NOMO-1 treated with dmso at 0.1 percent for 144 hours (cell line): Measurements from ENCODE around the gene BLVRB.
"Not testable (repeated sequence)": the region's sequence is repeated elsewhere in the genome, so short reads cannot be mapped to it uniquely, and the experiment has no call there.

Experiments
- DNase-seq: peaks from one replicate; lab custom pipeline; 2025; ENCODE audit not compliant: unreplicated experiment; lab: John Stamatoyannopoulos, UW

BLVRB gene

DNA sequence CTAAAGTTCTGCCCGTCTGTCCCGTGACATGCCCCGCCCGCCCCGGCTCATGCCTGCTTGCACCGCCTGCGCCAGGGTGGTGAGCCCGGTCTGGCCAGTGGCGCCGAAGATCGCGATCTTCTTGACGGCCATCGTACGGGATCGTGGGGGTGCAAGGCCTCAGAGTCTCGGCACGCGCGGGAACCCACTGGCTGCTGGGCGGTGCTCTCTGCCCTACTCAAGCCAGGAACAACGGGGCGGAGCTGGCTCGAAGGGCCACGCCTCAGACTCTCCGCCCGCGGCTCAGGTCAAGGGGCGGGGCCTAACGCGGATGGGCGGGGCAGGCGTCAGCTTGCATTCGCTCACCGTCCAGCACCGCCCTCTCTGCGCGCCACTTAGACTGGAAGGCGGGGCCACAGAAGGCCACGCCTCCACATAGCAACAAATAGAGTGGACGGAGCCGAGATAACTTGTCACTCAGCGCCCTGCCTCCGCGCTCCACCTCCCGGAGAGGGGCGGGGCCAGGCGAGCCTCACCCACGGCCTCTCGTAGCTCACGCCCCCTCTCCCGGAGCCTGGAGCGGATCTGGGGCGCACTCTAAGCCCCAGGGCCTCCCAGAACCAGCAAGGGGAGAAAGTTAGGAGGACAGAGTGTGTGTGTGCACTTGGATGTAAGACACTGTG lies at the start of gene BLVRB:
TSS of gene BLVRB (minus strand) at position 189 of the 662 bp plus-strand sequence. CDS start at position 132, 57 bp downstream.
- DNase-seq: peak; percentile 99

DNA sequence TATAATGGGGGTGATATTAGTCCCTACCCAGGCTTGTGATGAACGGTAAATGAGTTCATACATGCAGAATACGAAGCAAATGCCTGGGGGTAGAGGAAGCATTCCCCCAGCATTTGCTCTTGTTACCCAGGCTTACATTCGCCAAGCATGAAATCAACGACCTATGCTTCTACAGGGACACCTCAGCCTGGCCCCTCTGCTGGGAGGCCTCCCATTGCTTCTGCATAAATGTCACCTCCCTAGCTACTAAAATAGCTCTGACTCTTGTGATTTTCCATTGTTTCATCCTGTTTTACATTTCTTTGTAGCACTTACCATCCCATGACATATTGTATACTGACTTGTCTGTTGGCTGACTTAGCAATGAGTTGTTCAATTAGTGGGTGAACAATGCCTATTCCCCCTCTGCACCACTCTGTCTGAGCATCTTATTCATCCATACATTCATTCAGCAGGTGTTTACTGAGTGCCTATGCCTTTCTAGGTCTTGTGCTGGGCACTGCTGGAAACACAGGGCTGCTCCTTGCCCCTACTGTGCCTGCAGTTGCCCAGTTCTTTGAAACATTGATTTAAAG lies 48.3 kb upstream of the BLVRB start:
- no peak for DNase-seq

DNA sequence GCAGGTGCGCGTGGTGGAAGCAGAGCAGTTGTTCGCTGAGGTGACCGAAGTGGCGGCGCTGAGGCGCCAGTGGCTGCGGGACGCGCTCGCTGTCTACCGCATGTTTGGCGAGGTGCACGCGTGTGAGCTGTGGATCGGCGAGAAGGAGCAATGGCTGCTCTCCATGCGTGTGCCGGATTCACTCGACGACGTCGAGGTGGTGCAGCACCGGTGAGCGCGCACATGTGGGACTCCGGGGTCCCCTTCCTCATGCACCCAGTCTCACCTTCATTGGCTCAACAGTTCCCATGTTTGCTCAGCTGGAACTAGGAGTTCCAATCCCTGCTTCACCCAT lies 47.8 kb upstream of the BLVRB start:
- DNase-seq: no peak

- DNase-seq: no peak
These were observed 47.2 kb upstream of the BLVRB start for GRCh38 chr19:40512473-40513344.

DNA sequence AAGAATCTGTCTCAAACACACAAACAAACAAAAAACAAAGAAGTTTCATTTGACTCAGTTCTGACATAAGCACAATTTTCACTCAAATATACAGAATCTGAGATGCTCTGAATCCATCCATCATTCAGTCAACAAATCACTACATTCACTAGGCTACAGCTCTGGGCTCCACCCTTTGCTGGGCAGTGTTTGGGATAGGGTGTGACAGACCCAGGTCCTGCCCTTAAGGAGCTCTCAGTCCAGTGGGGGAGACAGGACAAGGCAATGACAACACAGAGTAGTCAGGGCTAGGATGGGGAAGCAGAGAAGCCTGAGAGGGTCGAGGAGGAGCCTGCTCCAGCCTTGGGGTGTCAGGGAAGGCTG lies 46.5 kb upstream of the BLVRB start:
- no peak for DNase-seq

DNA sequence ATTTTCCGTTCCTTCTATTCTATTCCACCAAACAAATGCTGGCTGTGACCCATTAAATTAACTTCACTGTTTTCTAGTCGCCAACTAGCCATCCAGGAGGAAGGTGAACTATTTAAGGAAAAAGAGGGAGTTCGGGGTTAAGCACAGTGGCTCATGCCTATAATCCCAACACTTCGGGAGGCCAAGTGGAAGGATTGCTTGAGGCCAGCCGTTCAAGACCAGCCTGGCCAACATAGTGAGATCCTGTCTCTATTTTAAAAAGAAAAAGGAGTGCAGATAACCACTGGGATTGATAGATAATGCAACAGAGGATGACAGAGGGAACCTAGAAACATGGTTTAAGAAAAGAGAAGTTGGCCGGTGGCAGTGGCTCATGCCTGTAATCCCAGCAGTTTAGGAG lies 45.9 kb upstream of the BLVRB start:
- DNase-seq: no peak

DNA sequence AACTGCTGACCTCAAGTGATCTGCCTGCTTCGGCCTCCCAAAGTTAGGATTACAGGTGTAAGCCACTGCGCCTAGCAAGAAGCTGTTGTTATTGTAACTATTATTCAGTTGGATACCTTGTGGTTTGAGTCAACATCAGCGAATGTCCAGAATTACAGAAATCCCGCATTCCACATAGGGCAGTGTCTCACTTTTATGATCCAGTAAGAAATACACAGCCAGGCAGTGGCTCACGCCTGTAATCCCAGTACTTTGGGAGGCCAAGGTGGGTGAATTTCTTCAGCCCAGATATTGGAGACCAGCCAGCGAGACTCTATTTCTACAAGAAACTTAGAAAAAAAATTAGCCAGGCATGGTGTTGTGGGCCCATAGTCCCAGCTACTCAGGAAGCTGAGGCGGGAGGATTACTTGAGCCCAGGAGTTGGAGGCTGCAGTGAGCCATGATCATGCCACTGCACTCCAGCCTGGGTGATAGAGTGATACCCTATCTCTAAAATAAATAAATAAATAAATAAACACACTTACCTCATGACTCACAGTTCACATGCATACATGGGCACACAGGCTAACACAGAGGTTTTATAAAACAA lies 45.1 kb upstream of the BLVRB start:
- DNase-seq: no peak

DNA sequence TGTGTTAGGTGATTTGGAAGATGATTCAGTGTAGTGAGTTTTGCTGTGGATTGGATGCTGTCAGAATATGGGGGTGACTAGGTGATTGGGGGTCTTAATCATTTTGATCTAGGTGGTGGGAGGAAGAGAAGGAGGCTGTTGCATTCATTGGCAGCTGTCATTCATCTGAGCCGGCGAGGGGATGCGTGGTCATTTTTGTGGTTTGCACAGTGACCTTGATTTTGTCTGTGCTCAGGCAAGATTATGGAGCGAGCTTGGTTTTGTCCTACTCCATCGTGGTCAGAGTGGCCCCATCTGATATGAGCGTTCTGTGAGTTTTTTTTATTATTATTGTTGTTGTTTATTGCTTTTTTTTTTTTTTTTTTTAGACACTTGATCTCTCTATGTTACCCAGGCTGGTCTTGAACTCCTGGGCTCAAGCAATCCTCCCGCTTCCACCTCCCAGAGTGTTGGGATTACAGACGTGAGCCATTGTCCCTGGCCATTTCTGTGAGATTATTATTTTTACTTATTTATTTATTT lies 43.3 kb upstream of the BLVRB start:
- no peak for DNase-seq

DNA sequence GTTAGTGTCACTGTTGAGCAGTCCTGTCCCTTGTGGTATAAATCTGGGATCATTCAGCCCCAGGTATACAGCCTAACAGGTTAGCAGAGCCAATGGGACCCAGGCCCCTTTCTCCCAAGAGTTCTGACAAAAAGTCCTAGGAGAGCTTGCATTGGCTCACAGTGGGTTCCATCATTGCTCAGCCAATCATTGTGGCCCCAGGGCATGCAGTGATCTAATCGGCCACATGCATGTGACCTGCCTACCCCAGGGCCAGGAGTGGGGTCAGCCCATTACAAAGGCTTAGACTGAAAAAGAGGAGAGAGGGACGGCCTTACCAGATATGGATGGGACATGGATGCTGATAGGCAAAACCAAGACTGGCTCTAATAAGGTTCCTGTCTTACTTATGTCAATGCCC lies 42.3 kb upstream of the BLVRB start:
- DNase-seq: no peak

- no peak for DNase-seq
These were observed 40.6 kb upstream of the BLVRB start for GRCh38 chr19:40506099-40506498.

- no peak for DNase-seq
These were observed 37.8 kb upstream of the BLVRB start for GRCh38 chr19:40503320-40503695.

DNA sequence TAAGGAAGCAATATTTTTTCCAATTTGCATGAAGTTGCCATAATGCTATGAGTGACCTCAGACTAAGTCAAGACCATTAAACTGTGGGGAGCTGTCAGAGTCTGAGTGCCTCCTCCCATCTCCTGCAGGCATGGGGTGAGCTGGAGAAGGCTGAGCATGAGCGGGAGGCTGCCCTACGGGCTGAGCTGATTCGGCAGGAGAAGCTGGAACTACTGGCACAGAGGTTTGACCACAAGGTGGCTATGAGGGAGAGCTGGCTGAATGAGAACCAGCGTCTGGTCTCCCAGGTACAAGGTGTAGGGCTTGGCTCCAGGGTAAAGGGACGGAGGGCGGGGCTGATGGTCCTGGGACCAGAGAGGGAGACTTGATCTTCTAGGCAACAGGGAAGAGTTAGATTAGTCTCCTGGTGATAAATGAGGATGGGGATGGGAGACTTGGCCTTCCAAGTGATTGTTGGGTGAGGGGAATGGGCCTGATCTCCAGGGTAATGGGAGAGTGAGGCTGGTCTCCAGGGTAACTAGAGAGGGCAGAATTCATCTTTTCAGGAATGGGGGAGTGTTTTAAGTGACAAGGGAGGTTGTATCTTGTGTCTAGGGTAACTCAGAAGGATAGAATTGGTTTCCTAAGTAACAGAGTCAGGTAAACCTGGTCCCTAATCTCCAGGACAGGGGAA lies 37.2 kb upstream of the BLVRB start:
- DNase-seq: no peak

DNA sequence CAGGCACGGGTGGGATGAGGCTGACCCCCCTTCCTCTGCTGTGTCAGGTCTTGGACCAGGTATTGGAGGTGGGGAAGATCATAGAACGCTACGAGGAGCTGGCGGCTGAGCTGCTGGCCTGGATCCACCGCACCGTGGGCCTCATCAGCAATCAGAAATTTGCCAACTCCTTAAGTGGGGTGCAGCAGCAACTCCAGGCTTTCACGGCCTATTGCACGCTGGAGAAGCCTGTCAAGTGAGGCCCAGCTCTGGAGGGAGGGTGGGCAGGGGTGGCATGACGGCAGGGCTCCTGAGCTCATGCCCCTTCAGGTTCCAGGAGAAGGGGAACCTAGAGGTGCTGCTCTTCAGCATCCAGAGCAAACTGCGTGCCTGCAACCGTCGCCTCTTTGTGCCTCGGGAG lies 36.5 kb upstream of the BLVRB start:
- no peak for DNase-seq

GRCh38 chr19:40501599-40501998 lies 36.1 kb upstream of the BLVRB start:
- DNase-seq: no peak

- DNase-seq: not testable (repeated sequence)
These were observed 35.4 kb upstream of the BLVRB start for GRCh38 chr19:40500678-40501530.

- no peak for DNase-seq
These were observed 33.8 kb upstream of the BLVRB start for GRCh38 chr19:40499320-40499719.

DNA sequence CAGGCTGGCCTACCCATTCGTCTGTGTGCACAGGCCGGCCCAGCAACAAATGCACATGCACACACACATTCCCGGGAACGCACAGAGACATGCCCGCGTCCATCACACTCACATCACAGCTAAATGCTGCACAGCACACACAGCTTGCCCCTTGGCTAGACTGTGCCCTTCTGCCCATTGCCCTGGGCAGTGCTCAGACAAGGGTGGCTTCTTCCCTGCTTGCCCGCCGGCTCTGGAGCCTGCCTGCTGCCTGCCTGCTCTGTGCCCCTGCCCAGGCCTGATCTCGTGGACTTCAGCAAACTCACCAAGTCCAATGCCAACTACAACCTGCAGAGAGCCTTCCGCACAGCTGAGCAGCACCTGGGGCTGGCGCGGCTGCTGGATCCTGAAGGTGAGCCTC lies 31.7 kb upstream of the BLVRB start:
- DNase-seq: no peak

GRCh38 chr19:40494191-40494838 lies 28.8 kb upstream of the BLVRB start:
- DNase-seq: no peak

- no peak for DNase-seq
These were observed 28.2 kb upstream of the BLVRB start for GRCh38 chr19:40493778-40494177.

- no peak for DNase-seq
These were observed 26.7 kb upstream of the BLVRB start for GRCh38 chr19:40492274-40492673.
